ENCODE results near the gene NTSR1.

Gene NTSR1

DNA sequence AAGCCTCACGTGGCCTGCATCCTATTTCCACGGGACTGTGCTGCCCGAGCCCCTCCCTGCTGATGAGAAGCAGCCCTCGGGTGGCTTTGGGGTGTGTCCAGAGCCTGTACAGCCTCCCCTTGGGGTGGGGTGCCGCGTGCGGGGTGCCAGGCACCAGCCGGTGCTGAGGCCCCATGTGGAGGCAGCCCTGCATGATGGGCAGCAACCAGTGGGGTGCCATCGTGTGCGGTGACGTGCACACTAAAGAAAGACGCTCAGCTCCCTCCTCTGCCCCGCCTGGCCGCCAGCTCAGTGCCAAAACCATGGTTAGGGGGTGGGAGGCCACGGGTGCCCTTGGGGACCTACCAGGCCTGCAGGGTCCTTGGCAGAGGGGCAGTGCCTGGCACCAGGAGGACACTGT, 26.2 kb downstream of the NTSR1 start:
- H3K4me3 ChIP-seq, result no peak overlapping the region
- H3K27ac ChIP-seq, result no peak overlapping the region

DNA sequence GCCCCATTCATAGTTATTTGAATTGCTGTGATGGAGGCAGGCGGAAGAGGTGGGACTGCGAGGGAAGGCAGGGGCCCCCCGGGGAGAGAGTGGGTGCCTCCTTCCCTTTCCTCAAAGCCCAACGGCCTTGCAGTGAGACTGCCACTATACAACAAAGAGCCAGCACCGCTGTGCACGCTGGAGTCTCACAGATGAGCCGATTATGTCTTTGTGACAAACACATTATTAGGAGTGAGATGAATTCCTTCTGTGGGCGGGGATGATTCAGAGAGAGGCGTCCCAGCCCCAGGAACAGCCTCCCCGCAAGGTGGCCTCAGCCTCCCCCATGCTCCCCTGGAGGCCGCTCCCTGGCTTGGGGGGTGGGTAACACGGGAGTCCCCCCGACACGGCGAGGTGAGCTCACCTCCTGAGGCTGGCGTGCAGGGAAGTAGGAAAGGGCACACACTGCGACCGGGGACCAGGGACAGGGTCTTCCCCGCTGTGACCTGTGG, 26.7 kb downstream of the NTSR1 start:
- Histone ChIP-seq H3K27ac (no peak overlapping the region), H3K4me3 (no peak overlapping the region)

DNA sequence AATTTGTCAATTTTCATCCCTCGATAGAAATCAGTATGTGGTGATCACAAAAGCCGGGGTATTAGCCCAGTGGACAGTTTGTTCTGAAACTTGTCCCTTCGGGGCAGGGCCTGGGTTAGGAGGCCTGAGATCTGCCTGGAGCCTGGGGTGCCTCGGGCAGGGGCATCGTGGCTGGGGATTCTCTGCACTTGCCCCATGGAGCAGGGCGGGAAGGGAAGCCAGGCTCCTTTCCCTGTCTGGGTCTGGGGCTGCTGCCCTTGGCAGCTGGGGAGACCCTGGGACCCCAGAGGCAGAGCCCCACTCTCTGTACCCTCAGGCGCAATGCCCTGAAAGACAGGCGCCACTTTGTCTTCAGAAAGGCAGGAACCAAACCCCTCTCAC, 27.4 kb downstream of the NTSR1 start:
- Histone ChIP-seq H3K4me3 (no peak overlapping the region), H3K27ac (no peak overlapping the region)

DNA sequence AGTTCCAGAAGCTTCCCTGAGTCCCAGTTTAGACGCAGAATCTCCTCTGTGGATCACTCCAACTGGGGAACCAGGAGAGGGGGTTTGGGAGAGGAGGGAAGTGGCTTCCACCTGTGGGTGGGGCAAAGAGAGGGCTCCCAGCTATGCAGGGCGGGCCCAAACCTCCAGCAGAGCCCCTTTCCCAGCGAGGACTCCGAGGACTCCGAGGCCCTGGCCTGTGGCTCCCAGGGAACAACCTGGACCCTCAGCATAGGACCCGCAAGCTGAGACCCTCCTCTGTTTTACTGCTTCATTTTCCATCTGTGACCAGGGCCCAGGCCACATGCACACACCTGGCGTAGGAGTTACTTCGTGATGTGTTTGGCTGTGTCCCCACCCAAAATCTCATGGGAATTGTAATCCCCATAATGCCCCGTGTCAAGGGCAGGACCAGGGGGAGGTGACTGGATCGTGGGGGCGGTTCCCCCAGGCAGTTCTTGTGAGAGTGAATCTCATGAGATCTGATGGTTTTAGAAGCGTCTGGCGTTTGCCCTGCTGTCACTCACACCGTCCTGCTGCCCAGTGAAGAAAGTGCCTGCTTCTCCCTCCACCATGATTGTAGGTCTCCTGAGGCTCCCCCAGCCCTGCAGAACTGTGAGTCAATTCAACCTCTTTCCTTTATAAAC, 27.9 kb downstream of the NTSR1 start:
- no peak overlapping the region for H3K4me3 ChIP-seq
- no peak overlapping the region for H3K27ac ChIP-seq

DNA sequence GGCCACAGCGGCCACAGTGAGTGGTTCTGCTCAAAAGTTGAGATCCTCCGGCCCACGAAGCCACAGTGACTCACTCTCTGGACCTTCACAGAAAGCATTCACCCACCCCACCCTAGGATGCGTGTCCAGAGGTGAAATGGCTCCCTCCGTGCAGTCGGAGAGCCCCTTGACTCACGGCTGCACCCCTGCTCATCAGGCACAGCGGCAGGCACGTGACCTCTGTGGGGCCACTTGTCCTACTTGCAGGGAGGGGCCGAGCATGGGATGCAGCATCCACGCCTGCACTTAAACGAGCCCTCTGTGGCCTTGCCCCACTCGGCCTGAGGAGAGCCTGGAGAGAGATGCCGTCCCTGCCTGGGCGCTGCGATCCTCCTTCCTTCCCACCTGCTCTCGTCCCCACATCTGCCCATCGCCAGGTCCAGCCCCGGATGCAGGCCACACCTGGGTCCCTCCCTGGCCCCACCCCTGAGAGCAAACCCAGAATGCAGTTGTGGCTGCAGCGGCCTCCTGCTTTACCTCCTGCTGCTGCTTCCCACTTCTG, 28.7 kb downstream of the NTSR1 start:
- H3K27ac ChIP-seq, result no peak overlapping the region
- no peak overlapping the region for H3K4me3 ChIP-seq

DNA sequence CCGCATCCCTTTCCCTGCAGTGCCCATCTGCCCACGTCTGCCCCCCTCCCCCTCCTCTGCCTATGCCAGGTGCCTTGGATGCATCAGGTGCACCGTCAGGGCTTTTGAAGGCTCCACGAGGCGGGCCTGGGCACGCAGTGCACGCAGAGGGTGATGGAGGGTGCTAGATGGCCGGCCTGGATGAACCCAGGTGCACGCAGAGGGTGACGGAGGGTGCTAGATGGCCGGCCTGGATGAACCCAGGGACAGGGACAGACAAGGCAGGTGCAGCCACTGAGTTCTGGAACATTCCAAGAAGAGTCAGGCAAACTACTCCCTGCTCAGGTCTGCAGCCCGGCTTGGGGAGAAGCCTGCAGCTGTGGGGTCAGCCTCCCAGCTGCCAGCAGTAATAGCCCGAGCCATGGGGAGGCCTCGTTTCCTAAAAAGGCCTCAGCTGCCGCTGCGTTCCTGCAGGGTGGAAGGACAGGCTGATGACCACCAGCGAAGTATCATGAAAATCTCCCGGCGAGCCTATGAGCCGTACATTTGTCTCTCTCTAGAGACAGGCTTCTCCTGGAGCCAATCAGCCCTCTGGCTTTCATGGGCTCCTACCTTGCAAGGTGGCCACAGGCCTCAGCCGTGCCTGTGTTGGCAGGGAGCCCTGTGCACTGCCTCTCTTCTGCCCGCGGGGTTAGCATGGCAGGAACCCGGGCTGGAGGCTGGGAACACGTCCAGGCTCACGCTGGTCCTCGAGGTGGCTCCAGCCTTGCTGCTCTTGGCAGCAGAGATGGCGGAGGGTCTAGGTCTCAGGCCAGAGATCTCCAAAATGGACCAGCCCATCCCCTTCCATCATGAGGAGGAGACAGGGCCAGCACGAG, 29.6 kb downstream of the NTSR1 start:
- peak overlapping the region in 2 of 21 experiments; percentile 92 to 98 for H3K27ac ChIP-seq
- no peak overlapping the region for H3K4me3 ChIP-seq

DNA sequence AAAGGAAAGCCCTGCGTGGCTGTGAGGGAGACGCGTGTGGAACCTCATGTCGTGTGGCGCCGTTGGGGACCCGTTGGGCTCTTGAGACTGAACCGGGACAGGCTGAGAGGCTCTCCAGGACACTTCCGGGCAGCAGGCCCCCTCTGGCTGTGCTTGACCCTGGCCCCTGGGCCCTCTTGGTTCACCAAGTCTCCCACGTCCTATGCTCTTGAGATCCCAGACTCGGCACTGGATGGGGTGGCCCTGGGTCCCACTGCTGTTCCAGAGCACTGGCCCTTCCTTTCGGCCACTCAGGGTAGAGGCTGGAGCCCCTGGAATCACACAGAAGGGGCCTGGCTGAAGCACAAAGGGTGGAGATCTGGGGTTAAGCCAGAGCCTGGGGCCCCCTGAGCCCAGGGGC, 30.4 kb downstream of the NTSR1 start:
- Histone ChIP-seq H3K27ac (peak overlapping the region in 15 of 21 experiments; percentile 14 to 98 (median 83)), H3K4me3 (peak overlapping the region in 1 of 7 experiments; percentile 16)

DNA sequence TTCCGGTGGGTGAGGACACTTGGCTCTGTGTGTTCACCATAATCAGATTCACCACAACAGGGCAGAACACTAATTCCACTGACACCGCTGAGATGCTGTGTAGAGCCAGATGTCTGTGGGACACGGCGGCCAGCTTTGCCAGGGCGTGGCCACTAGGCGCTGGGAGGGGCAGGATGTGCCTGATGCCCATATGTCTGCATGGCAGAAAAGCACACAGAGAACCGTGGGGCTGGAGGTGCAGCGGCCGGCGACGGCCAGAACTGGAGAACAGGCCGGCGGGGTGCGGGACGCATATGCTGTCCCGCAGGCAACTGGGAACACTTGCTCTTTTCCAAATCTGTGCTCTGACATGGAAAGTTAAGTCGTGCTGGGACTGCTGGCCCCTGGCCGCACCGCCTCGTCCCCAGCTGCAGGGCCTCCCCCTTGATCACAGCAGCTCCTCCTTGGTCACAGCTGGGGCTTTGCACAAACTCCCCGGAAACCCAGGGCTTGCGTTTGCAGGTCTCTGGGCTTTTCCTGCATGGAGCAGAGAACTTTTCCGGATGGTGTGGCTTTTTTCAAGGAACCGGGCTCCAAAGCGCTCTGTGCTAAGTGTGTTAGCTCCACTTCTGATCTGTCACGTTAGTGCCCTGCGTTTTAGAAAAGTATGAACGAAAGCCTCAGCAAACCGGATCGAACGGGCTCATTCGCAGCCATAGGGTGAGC, 31.1 kb downstream of the NTSR1 start:
- Histone ChIP-seq H3K27ac (peak overlapping the region in 18 of 21 experiments; percentile 2 to 98 (median 80)), H3K4me3 (peak overlapping the region in 5 of 7 experiments; percentile 8 to 17 (median 15))

DNA sequence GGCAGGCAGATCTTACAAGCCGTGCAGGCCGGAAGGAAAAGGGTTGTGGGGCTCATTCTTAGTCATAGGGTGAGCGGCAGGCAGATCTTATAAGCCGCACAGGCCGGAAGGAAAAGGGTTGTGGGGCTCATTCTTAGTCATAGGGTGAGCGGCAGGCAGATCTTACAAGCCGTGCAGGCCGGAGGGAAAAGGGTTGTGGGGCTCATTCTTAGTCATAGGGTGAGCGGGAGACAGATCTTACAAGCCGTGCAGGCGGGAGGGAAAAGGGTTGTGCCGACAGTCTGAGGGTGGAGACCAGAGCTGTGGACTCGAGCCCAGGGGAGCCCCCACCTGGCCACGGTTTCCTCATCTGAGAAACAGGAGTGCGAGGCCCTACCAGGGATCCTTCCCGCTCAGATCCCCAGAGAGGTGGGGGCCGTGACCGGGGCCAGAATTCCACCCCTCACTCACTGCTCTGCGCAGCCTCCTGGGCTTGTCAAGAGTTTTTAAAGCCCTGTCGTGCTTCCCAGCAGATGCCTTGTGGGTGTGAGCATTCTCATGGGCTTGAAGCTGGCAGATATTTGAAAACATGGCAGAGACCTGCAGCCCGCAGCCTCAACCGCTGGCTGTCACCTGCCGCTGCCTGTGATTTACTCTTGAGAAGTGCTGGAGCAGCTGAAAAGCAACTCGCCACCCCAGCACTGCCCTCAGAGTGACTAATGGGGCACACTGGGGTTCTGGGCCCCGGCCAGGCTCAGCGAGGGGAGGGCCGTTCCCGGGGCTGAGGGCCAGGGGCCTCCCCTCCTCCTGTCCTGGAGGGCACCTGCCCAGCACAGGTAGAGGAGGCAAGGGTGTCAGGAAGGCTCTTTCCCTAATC, 31.9 kb downstream of the NTSR1 start:
- Histone ChIP-seq H3K27ac (peak overlapping the region in 20 of 21 experiments; percentile 0 to 98 (median 78)), H3K4me3 (peak overlapping the region in 3 of 7 experiments; percentile 13 to 16 (median 15))

DNA sequence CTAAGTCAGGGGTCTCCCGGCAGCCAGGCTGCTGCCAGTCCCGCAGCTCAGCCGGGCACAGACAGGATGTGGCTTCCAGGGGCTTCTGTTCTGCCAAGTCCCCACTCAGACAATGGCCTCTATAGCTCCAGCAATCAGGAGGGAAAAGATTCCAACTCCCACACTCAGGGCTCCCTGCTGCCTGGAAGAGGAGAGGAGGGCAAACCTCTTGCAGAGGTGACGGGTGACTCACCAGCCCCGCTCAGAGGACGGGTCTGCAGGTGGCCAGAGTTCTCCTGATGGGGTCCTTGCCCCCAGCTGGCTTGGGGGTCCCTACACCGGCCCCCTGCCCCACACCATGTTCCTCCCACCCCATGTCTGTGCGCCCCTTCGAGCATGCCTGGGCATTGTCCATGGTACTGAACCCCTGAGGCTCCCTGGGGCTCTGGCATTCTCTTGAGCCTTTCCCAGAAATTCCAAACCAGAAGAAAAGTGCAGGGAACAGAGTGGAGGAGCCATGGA, 32.6 kb downstream of the NTSR1 start:
- no peak overlapping the region for H3K4me3 ChIP-seq
- H3K27ac ChIP-seq, result peak overlapping the region in 19 of 21 experiments; percentile 0 to 98 (median 77)

DNA sequence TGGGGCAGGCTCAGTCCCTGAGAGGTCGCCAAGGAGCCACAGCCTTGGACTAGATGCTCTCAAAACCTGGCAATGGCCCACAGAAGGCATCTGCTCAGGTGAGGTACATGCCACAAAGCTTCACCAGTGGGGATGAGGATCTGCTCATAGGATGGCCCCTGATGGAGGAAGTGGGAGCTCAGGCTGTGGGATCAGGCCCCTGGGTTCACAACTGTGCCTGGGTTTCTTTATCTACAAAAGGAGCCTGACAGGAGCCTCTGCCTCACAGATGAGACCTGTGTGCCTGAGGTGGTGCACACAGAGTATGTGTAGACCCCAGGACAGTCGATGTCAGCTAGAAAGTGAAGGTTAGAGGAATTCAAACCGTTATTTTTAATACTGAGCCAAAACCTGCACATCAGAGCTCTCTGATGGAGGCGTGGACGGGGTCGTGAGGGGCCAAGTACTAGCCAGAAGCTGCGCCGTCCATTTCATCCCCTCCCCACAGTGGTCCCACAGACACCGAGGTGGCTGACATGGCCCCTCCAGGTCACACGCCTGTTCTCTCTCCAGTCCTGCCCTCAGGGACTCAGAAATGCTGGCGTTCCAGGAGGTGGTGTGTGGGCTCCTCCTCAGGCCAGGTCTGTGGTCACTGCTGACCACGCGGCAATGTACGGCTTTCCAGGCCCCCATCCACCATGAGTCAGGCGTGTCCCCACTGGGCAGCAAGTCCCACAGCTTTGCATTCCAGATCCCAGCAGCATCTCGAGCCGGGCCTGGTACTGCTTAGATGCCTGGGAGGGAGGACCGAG, 33.3 kb downstream of the NTSR1 start:
- H3K27ac ChIP-seq, result peak overlapping the region in 12 of 21 experiments; percentile 16 to 98 (median 84)
- no peak overlapping the region for H3K4me3 ChIP-seq

DNA sequence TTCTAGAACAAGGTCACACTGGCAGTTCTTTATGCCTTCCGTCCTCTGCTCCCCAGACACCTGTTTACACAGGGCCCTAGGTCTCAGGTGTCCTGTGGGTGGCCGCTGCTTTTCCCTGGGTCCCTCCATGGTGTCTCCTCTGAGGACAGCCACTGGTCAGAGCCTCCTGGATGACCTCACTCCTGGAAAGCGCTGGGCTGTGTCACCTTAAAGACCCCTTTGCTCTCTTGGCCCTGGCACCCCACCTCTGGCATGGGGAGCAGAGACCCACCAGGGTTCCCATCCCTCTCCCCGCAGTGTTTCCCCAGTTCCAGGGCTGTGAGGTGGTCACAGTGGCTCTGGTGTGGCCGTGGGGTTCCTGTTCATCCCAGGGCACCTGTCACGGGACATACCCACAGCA, 33.9 kb downstream of the NTSR1 start:
- no peak overlapping the region for H3K27ac ChIP-seq
- no peak overlapping the region for H3K4me3 ChIP-seq

DNA sequence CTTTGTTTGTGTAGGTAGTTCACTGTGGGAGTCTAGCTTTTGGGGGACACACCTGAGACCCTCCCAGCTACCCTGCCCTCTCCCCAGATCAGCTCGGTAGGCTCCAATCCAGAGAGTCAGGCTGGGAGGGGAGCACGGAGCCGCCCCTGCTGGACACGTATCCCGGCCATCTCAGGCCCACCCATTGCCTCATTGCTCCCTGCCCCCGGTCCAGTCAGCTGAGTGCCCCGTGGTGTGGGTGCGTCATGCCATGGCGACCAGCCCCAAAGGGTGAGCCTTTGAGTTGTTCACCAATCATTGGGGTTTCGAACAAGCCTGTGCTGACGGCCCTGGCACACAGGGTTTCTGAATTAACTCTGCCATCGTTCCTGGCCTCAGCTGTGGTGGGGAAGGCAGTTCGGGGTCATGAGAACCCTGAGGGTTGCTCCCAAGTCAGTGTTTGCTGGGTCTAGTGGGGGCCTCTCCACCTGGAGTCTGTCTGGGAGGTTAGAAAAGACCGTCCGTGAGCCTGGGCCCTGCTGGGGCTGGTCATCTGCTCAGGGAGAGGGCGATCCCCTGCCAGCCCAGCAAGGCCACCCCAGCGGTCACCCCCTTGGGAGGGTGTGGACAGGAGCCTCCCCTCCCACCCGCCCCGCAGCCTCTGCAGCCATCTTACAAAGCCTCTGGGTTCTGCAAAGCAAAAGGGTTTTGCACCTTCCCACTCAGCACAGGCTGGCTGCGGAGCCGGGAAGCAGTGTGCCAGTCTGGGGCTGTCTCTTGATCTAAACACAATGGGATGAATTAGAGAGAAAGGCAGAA, 34.5 kb downstream of the NTSR1 start:
- H3K27ac ChIP-seq, result no peak overlapping the region
- H3K4me3 ChIP-seq, result no peak overlapping the region

DNA sequence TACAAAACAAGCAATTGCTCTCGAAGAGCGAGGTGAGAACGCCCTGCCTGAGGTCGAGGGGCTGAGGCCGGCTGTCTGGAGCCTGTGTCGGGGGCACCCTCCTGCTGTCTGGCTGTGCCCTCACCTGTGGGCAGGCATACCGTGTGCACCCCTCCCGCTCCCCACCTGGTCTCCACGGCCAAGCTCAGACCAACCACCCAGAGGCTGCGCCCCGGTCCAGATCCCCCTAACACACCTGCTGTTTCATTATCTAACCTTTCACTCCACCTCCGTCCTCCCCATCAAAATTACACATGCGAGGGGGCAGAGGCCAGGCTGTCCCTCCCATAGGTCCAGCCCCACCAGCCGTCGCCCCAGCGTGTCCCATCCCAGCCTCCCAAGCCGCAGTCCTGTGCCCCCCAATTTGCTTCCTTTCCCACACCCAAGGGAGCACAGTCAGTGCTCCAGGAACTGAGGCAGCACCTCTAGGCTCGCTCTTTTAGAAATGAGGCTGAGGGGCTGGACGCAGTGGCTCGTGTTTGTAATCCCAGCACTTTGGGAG, 35.2 kb downstream of the NTSR1 start:
- H3K4me3 ChIP-seq, result no peak overlapping the region
- no peak overlapping the region for H3K27ac ChIP-seq

DNA sequence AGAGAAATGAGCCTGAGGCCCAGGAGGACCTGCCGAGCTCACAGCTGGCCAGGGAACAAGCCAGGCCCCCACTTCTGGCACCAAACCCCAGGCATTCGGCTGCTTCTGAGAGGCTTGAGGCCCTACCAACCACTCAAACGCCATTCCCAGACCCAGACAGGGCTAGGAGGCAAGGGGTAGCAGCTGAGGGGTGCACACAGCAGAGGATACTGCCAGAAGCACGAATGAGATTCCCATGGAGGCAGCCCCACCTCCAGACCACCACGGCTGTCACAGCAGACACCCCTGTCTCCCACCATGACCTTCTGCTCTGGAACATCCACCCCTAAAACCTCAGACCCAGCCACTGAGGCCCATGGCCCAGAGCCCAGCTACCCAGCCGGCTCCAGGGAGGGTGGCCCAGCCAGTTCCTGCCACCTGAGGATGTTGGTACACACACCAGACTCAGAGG, 36.1 kb downstream of the NTSR1 start:
- Histone ChIP-seq H3K27ac (no peak overlapping the region), H3K4me3 (no peak overlapping the region)

DNA sequence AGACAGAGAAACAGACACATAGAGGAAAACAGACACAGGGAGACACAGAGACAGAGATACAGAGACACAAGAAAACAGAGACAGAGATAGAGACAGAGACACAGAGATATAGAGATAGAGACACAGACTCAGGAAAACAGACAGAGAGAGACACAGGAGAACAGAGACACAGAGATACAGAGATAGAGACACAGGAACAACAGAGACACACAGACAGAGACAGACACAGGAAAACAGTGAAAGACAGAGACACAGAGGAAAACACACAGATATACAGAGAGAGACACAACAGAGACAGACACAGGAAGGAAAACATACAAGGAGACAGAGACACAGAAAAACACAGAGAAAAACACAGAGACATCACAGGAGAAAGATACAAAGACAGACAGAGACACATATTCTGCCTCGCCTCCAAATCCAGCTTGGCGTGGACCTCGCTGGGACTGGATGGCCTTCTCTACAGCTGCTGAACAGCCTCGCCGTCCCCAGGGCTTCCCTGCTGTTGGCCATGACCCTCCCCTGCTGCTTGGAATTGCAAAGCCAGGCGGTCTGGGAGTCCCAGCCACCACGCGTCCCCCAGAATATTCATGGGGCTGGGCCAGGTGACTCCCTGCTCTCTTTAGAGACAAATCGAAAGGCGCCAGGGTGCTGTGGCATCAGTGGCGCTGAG, 36.8 kb downstream of the NTSR1 start:
- H3K27ac ChIP-seq, result no peak overlapping the region
- no peak overlapping the region for H3K4me3 ChIP-seq

DNA sequence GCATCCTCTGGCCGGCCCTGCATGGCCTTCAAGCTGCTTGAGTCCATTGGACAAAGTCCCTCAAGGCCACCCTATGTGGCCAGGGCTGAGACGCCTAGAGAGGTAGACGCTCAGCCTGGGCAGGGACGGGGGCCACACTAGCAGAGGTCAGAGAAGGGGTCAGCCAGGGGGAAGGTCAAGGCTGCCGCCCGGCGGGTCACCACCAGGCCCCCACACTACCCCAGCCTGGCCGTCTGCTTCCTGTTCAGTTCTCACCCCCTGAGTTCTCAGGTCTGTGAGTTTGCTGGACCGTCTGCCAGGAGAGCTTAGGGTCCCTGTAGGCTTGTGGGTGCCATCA, 37.3 kb downstream of the NTSR1 start:
- no peak overlapping the region for H3K4me3 ChIP-seq
- no peak overlapping the region for H3K27ac ChIP-seq

Data from skin epidermis (tissue), 12 donors.